Measurements from ENCODE around the gene NEUROD4. TPM values are rescaled to one million over a fixed set of nuclear protein-coding genes. Genes with fewer than 3 reads are reported as not detected.

The NEUROD4 gene
- total and polyA plus RNA-seq, 8 donors, result not detected

DNA sequence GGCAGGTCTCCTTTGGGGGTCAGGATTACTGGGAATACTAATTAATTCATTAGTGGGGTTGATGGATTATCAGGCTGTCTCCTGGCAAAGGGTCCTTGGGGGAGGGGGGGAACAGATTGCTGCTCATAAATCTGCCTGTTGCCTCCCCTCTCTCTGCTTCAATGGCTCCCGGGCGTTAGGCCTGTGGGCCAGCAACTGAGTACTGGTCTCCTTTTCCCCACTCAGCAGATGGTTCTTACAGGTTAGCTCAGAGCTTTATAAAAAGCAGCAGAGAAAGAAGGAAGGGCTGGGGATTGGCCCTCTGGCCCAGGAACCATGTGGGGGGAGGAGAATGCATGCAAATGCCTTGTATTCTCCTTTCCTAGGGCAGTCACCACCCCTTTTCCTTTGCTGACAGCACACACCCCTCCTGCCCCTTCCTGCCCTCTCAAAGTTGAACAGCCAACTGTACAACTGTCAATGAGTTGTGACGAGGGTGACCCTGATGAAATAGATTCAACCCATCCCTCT is 2.3 kb upstream of the NEUROD4 start:
- intact Hi-C loops (cut with DNase I; ENCODE audit: low total_unique reads), result no loop called here

DNA sequence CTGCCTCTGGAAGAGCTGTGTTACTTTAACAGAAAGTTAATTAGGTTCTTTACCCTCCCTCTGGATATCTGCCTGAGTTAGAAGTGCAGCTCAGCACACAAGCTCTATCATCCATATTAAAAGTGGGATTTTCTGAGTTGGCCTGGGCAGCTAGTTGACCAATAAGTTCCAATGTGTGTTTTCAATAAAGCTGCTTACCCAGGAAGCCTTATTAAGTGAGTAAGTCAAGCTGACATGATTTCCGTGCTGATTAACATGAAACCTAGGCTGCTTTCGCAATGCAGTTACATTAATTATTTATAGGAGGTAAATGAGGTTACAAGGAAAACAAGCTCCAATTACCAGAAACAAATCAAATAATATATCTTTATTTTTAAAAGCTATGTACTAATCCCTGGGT is 4.8 kb downstream of the NEUROD4 start:
- Histone ChIP-seq H3K4me3 (no peak overlapping the region), H3K4me1 (peaks cover 0 to 6% (median 3%) of the 10 kb centered on the region in 4 donors), H3K9me3 (no peaks in the 10 kb centered on the region), H3K36me3 (no peaks in the 10 kb centered on the region), H3K27ac (no peak overlapping the region), H3K27me3 (peaks cover 0 to 28% (median 0%) of the 10 kb centered on the region in 3 donors)
- TF ChIP-seq, protein P1, sequence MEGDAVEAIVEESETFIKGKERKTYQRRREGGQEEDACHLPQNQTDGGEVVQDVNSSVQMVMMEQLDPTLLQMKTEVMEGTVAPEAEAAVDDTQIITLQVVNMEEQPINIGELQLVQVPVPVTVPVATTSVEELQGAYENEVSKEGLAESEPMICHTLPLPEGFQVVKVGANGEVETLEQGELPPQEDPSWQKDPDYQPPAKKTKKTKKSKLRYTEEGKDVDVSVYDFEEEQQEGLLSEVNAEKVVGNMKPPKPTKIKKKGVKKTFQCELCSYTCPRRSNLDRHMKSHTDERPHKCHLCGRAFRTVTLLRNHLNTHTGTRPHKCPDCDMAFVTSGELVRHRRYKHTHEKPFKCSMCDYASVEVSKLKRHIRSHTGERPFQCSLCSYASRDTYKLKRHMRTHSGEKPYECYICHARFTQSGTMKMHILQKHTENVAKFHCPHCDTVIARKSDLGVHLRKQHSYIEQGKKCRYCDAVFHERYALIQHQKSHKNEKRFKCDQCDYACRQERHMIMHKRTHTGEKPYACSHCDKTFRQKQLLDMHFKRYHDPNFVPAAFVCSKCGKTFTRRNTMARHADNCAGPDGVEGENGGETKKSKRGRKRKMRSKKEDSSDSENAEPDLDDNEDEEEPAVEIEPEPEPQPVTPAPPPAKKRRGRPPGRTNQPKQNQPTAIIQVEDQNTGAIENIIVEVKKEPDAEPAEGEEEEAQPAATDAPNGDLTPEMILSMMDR (IDR thresholded peaks at IDR 0.05), result no peak
- TF ChIP-seq POLR2A (IDR thresholded peaks at IDR 0.05) (no peak), EP300 (IDR thresholded peaks at IDR 0.05) (no peak), POLR2AphosphoS5 (IDR thresholded peaks at IDR 0.05) (no peak)
- 55 to 82% (median 65%) methylated on average over 2 of the region's 2 CpGs for WGBS, 5 donors
- intact Hi-C loops (cut with DNase I; ENCODE audit: low total_unique reads), result no loop called here
- no peak for DNase-seq

More for the DNA sequence above, 2.3 kb upstream of the NEUROD4 start:
- WGBS, 5 donors, result 31 to 48% (median 37%) methylated on average over 3 of the region's 3 CpGs
- no peak overlapping the region for H3K4me3 ChIP-seq
- peaks cover 0 to 42% (median 11%) of the 10 kb centered on the region in 3 donors for H3K27me3 ChIP-seq
- H3K4me1 ChIP-seq, result peaks cover 0 to 9% (median 4%) of the 10 kb centered on the region in 4 donors
- no peaks in the 10 kb centered on the region for H3K36me3 ChIP-seq
- DNase-seq, result no peak
- no peak for TF ChIP-seq EP300 (IDR thresholded peaks at IDR 0.05)
- TF ChIP-seq, protein P1 (IDR thresholded peaks at IDR 0.05), result no peak
- TF ChIP-seq POLR2A (IDR thresholded peaks at IDR 0.05), result no peak
- no peak for TF ChIP-seq POLR2AphosphoS5 (IDR thresholded peaks at IDR 0.05)
- no peak overlapping the region for H3K27ac ChIP-seq
- peaks cover 0 to 12% (median 4%) of the 10 kb centered on the region in 4 donors for H3K9me3 ChIP-seq

DNA sequence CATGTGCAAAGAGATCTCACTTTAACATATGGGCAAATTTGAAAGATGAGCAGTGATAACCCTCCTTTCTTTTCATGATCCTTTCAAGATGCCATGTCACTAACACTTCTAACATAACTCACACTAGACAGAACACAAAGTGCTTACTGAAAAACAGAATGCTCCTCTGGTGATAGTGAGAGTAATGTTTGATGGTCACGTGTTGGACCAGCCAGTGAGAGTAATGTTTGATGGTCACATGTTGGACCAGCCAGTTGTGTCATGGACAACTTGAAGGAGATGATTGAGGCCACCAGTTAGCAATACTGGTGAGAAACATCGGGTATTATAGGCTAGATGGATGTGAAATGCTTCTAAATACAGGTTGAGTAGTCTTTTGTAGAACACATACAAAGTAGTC is 5.7 kb downstream of the NEUROD4 start:
- H3K4me3 ChIP-seq, result no peak overlapping the region
- H3K4me1 ChIP-seq, result no peaks in the 10 kb centered on the region
- WGBS, 5 donors, result 59 to 68% (median 67%) methylated on average over 2 of the region's 2 CpGs
- H3K36me3 ChIP-seq, result no peaks in the 10 kb centered on the region
- no peaks in the 10 kb centered on the region for H3K9me3 ChIP-seq
- intact Hi-C loops (cut with DNase I; ENCODE audit: low total_unique reads), result no loop called here
- no peak for TF ChIP-seq POLR2AphosphoS5 (IDR thresholded peaks at IDR 0.05)
- no peak for TF ChIP-seq EP300 (IDR thresholded peaks at IDR 0.05)
- TF ChIP-seq POLR2A (IDR thresholded peaks at IDR 0.05), result no peak
- TF ChIP-seq, protein P1 (IDR thresholded peaks at IDR 0.05), result no peak
- H3K27ac ChIP-seq, result no peak overlapping the region
- H3K27me3 ChIP-seq, result peaks cover 0 to 19% (median 0%) of the 10 kb centered on the region in 3 donors
- DNase-seq, result no peak

DNA sequence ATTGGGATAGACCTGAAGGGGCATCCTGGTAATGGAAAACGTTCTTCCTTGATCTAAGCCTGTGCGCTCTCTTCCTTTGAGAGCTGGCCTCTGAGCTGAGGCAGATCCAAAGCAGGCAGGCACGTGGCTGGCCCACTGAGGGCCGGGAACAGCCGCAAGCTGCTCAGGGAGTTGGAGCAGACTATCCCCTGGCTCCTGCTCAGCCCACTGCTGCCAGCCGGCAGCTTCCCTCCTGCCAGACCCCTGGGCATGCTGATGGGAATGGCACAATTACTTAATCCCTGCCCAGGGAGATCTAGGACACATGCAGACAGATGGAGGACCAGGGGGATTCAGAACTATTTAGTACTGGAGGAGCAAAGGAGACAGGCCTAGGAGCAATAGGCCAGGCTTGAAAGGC is 14.4 kb downstream of the NEUROD4 start:
- peak in 1 of 2 donors; percentile 6 for DNase-seq
- no peaks in the 10 kb centered on the region for H3K36me3 ChIP-seq
- peaks cover 0 to 18% (median 4%) of the 10 kb centered on the region in 3 donors for H3K27me3 ChIP-seq
- H3K27ac ChIP-seq, result no peak overlapping the region
- no peaks in the 10 kb centered on the region for H3K4me1 ChIP-seq
- 43 to 63% (median 48%) methylated on average over 5 to 6 of the region's 6 CpGs for WGBS, 5 donors
- TF ChIP-seq EP300 (IDR thresholded peaks at IDR 0.05) (no peak), POLR2AphosphoS5 (IDR thresholded peaks at IDR 0.05) (no peak), POLR2A (IDR thresholded peaks at IDR 0.05) (no peak)
- TF ChIP-seq, protein P1 (IDR thresholded peaks at IDR 0.05), result no peak
- intact Hi-C loops (cut with DNase I; ENCODE audit: low total_unique reads), result no loop called here
- H3K9me3 ChIP-seq, result no peaks in the 10 kb centered on the region
- no peak overlapping the region for H3K4me3 ChIP-seq
